HEK293T (cell line): ENCODE data around the gene KLHL26.
A peak's percentile ranks its signal among the peaks of the same experiment; 100 is the strongest.

Experiments
- CTCF ChIA-PET: fragments of 350-600 bp; formaldehyde crosslinking; extraction: SDS; loops from one replicate; lab custom pipeline; 2021; ENCODE audit warnings: antibody characterized with exemption, inconsistent platforms; lab: Yijun Ruan, JAX
- POLR2A ChIA-PET: fragments of 350-600 bp; formaldehyde crosslinking; extraction: SDS; loops from one replicate; lab custom pipeline; 2020; ENCODE audit warnings: antibody characterized with exemption, inconsistent platforms; lab: Yijun Ruan, JAX
- DNase-seq: peaks from one replicate; pipeline ENCODE4 v3.0.0; 2012; ENCODE audit warnings: mixed read lengths; ENCODE audit errors: extremely low spot score
- ARNT ChIP-seq: fragments of 450-650 bp; IDR thresholded peaks from 2 replicates; pipeline ENCODE4 v1.6.1; 2017; ENCODE audit warnings: mild to moderate bottlenecking
- BHLHE40 ChIP-seq: fragments of 450-650 bp; IDR thresholded peaks from 2 replicates; pipeline ENCODE4 v1.6.1; 2016; ENCODE audit warnings: mild to moderate bottlenecking, moderate library complexity, borderline replicate concordance
- CTBP1 ChIP-seq: fragments of 450-650 bp; IDR thresholded peaks from 2 replicates; pipeline ENCODE4 v1.6.1; 2016; ENCODE audit warnings: borderline replicate concordance
- ELF4 ChIP-seq: fragments of 450-650 bp; IDR thresholded peaks from 2 replicates; pipeline ENCODE4 v1.6.1; 2017; ENCODE audit warnings: antibody characterized with exemption
- FOXA1 ChIP-seq: fragments of 450-650 bp; IDR thresholded peaks from 2 replicates; pipeline ENCODE4 v1.6.1; 2016; ENCODE audit warnings: mild to moderate bottlenecking
- FOXK2 ChIP-seq: fragments of 450-650 bp; IDR thresholded peaks from 2 replicates; pipeline ENCODE4 v1.6.1; 2016; ENCODE audit warnings: mild to moderate bottlenecking
- FOXM1 ChIP-seq: fragments of 450-650 bp; IDR thresholded peaks from 2 replicates; pipeline ENCODE4 v1.6.1; 2017; ENCODE audit warnings: mild to moderate bottlenecking, borderline replicate concordance
- HDGF ChIP-seq: fragments of 450-650 bp; IDR thresholded peaks from 2 replicates; pipeline ENCODE4 v1.6.1; 2017; ENCODE audit warnings: antibody characterized with exemption, borderline replicate concordance
- L3MBTL2 ChIP-seq: fragments of 450-650 bp; conservative IDR thresholded peaks from 2 replicates; pipeline ENCODE4 v1.6.1; 2016; ENCODE audit warnings: mild to moderate bottlenecking
- LEF1 ChIP-seq: fragments of 450-650 bp; IDR thresholded peaks from 2 replicates; pipeline ENCODE4 v1.6.1; 2017; ENCODE audit warnings: mild to moderate bottlenecking, borderline replicate concordance
- NFRKB ChIP-seq: fragments of 450-650 bp; IDR thresholded peaks from 2 replicates; pipeline ENCODE4 v1.6.1; 2016; ENCODE audit warnings: mild to moderate bottlenecking, moderate library complexity
- PKNOX1 ChIP-seq: fragments of 450-650 bp; IDR thresholded peaks from 2 replicates; pipeline ENCODE4 v1.6.1; 2016
- SP1 ChIP-seq: fragments of 450-650 bp; IDR thresholded peaks from 2 replicates; pipeline ENCODE4 v1.6.1; 2017
- SUZ12 ChIP-seq: fragments of 450-650 bp; IDR thresholded peaks from 2 replicates; pipeline ENCODE4 v1.6.1; 2016; ENCODE audit warnings: mild to moderate bottlenecking
- TARDBP ChIP-seq: fragments of 450-650 bp; IDR thresholded peaks from 2 replicates; pipeline ENCODE4 v1.6.1; 2016
- ZNF384 ChIP-seq: fragments of 450-650 bp; IDR thresholded peaks from 2 replicates; pipeline ENCODE4 v1.6.1; 2016

Gene KLHL26

GRCh38 chr19:18606281-18607225 is 30.3 kb upstream of the KLHL26 start, which contains the start of gene CRLF1:
TSS of gene CRLF1 (minus strand) at chr19:18606799. CDS start at chr19:18606656, 143 bp downstream.
- ChIA-PET POLR2A (interaction anchor here (1.3 kb wide), 1 partner anchor 13 kb away, joined by 3 read pairs; no protein-coding TSS in a partner anchor), CTCF (no interaction called here)
- TF ChIP-seq ZNF384: no peak
- TF ChIP-seq CTBP1: no peak
- no peak for TF ChIP-seq HDGF
- no peak for TF ChIP-seq ARNT
- TF ChIP-seq ELF4: no peak
- TF ChIP-seq FOXA1: no peak
- no peak for TF ChIP-seq PKNOX1
- no peak for TF ChIP-seq SP1
- DNase-seq: peak; percentile 27

GRCh38 chr19:18607226-18608101 is 29.4 kb upstream of the KLHL26 start:
- DNase-seq: peak; percentile 37
- CTCF ChIA-PET: interaction anchor here (0.6 kb wide), 1 partner anchor 239 kb away, joined by 3 read pairs; no protein-coding TSS in a partner anchor
- no peak for TF ChIP-seq L3MBTL2
- TF ChIP-seq FOXK2: no peak
- TF ChIP-seq BHLHE40: no peak
- no peak for TF ChIP-seq CTBP1
- no peak for TF ChIP-seq ARNT
- TF ChIP-seq LEF1: no peak
- no peak for TF ChIP-seq NFRKB
- TF ChIP-seq SP1: no peak
- no peak for TF ChIP-seq PKNOX1
- no peak for TF ChIP-seq SUZ12
- TF ChIP-seq FOXA1: no peak
- TF ChIP-seq ELF4: no peak
- TF ChIP-seq HDGF: no peak
- TF ChIP-seq TARDBP: no peak
- TF ChIP-seq FOXM1: no peak
- no peak for TF ChIP-seq ZNF384
- POLR2A ChIA-PET: interaction anchor here (1.3 kb wide), 1 partner anchor 14 kb away, joined by 3 read pairs; no protein-coding TSS in a partner anchor

- ChIA-PET CTCF (interaction anchor here (0.6 kb wide), 1 partner anchor 240 kb away, joined by 3 read pairs; no protein-coding TSS in a partner anchor), POLR2A (interaction anchor here (1.2 kb wide), 1 partner anchor 51 kb away, joined by 3 read pairs; the partner anchor contains the start of gene KXD1)
- TF ChIP-seq BHLHE40 (no peak), FOXM1 (no peak), SUZ12 (no peak), NFRKB (no peak), SP1 (no peak), TARDBP (no peak), L3MBTL2 (no peak), ELF4 (no peak), ZNF384 (no peak), FOXA1 (no peak), FOXK2 (no peak), CTBP1 (no peak), ARNT (no peak), HDGF (no peak), PKNOX1 (no peak), LEF1 (no peak)
- DNase-seq: no peak
These were observed 28.6 kb upstream of the KLHL26 start for GRCh38 chr19:18608102-18608804.

GRCh38 chr19:18608805-18609716 is 27.8 kb upstream of the KLHL26 start:
- no peak for DNase-seq
- TF ChIP-seq HDGF (no peak), NFRKB (no peak), LEF1 (no peak), FOXK2 (no peak), CTBP1 (no peak), FOXA1 (no peak)
- ChIA-PET CTCF (no interaction called here), POLR2A (interaction anchor here (1.2 kb wide), 1 partner anchor 52 kb away, joined by 3 read pairs; the partner anchor contains the start of gene KXD1)
